ENCODE results near the gene MCF2L2.

GRCh38 chr3:183195266-183195665 is 233.2 kb downstream of the MCF2L2 start:
- TF ChIP-seq CTCF (conservative IDR thresholded peaks at IDR 0.05 in 1 of 2, IDR thresholded peaks at IDR 0.05 in 1 of 2; ENCODE audit: extremely low read depth in 1 of 2, insufficient read depth in 1 of 2, low read depth in 1 of 2, low read length in 2 of 2) (no peak), EZH2 (IDR thresholded peaks at IDR 0.05; ENCODE audit: borderline replicate concordance, low read length) (no peak)
